HG02943 (cell line): ENCODE data around the gene LILRB2.
"Not testable (repeated sequence)": the region's sequence is repeated elsewhere in the genome, so short reads cannot be mapped to it uniquely, and the experiment has no call there.

Source experiments
- ATAC-seq: cut with Tn5 transposase; IDR thresholded peaks from one replicate; pipeline ENCODE4 v1.9.1; 2021; ENCODE audit warnings: mild to moderate bottlenecking, low read depth, moderate library complexity; ENCODE audit not compliant: unreplicated experiment

Gene LILRB2

DNA sequence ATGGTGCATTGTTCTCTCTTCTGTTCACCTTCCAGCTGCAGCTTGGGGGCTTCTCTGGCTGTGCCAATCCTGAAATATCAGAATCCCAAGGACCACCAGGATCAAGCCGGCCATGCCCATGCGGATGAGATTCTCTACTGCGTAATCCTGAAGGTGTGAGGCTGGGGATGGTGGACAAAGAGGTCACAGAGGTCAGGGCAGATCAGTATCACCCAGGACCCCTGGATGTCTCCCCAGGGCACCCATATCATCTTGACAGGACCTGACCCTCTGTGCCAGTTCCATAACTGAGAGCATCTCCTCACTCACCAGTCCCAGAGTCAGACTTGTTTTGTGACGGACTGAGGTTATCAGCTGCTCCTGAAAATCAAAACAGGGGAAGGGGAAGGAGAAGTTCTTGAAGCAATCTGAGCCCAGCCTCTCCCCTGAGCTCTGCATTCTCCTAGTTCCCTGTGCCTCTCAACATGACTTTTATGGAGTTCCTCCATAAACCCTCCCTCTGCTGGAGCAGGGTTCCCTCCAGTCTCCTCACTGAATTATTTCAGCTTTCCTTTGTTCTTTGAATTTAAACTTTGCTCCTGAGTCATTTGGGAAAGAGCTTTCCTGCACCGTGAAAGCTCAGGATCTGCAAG lies 26.6 kb upstream of the LILRB2 start:
- no peak for ATAC-seq

DNA sequence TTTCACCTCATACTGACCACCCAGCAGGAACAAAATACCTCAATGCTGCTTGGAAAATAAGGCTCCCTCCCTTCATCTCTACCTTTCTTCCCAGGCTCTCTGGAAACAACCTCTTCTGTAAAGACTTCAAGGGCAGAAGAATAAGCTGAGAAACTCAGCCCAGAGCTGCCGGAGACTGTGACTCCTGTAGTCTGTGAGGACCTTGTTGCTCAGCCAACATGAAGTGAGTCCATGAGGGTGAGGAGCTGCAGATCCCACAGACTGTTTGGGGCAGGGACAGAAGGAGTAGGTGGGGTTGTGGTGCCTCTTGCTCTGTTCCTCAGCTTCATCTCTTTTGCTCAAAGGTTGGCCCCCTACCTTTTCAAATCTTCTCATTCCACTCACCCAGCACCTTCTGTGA lies 24.2 kb upstream of the LILRB2 start:
- ATAC-seq: no peak

DNA sequence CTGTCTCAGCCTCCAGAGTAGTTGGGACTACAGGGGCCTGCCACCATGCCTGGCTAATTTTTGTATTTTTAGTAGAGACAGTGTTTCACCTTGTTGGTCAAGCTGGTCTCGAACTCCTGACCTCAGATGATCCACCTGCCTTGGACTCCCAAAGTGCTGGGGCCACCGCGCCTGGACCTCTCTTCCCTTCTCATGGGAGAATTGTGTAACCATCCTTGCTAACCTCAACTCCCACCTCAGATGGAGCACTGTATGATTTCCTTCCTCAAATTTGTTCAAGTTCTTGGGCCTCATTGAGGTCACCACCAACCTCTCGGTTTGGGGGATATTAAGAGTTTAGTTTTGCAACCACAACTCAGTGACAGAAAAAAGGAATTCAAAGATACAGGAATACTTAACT lies 21.3 kb upstream of the LILRB2 start:
- ATAC-seq: no peak

DNA sequence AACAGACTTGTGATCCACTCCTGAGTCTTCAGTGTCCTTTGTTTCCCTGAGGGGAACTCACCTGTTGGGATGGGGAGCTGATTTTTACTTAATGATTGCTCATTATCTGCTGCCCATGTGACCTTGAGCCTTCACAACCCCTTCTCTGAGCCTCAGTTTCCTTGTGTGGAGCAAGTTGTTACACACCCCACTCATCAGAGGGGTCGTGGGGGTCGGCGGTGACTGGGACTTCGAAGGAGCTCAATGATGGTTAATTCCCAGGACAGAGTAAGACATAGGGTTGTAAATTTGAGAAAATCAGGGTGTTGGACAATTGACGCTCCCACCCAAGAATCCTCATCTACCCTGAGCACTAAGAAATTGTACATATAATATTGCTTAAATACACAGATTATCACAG lies 18.6 kb upstream of the LILRB2 start:
- no peak for ATAC-seq

DNA sequence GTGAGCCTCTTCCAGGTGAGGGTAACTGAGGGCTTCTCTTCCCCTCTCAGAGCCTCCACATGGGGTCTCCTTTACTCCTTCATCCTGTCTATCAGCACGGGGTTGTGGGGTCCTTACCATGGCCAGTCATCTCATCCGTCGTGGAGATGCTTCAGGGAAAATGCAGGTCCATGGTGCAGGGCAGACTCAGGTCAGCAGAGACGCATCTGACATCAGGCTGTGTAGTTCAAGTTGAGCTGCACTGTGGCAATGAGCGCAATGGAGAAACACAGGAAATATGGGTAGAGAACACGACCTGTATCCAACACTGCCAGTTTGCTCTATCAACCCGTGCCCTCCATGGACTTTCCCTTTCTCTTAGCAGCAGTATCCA lies 18.2 kb upstream of the LILRB2 start:
- no peak for ATAC-seq

DNA sequence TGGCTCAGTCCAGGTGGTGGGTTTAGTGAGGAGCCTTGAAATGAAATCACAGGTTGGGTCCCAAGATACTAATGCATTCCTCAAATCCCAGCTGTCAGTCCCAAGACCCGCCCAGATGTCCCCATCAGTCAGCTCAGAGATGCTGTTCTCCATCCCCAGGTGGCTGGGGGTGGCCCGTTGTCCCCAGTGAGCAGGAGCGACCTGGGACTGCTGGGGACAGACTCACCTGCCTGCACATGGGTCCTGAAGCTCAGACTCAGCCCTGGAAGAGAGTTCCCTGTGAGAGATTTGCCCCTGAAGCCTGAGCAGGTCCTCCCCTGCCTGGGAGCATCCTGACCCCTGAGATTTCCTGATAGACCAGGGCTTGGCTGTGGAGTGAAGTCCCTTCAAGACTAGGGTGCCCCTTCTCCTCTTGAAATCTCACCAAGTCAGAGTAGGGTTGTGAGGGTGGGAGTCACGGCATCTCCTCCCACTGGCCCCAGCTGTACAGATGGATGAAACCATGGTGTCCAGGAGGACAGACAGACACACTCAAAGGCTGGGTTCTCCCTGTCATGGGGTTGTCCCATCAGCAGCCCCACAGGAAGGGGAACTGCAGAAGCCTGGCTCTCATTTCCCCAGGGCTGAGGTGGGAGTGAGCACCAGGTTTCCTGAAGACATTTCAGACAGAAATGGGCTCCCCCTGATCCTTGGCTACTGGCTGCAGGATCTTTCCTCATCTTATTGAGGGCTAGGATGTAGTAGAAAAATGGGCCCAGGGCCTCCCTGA lies 17.6 kb upstream of the LILRB2 start:
- ATAC-seq: no peak

DNA sequence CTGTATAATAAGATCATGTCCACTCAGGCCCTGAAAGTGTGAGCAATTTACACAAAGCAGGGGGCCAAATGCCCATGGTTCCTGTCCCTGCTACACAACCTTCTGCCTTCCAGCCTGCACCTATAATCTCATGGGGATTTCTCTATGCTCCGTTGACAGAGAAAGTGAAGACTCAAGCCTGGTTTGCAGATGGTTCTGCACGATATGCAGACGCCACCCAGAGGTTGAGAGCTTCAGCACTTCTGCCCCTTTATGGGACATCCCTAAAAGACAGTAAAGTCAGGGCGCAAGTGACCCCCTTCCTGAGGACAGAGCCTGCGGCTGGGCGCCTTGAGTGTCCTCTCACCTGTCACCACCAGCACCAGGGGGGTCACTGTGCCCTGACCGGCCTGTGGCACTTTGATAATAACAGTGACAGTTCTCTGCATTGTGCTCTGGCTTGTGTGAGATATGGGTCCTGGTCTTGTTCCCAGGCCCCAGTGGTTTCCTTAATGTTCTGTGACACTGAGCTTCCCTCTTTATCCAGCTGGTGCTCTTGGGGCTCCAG lies 16.9 kb upstream of the LILRB2 start:
- ATAC-seq: no peak

DNA sequence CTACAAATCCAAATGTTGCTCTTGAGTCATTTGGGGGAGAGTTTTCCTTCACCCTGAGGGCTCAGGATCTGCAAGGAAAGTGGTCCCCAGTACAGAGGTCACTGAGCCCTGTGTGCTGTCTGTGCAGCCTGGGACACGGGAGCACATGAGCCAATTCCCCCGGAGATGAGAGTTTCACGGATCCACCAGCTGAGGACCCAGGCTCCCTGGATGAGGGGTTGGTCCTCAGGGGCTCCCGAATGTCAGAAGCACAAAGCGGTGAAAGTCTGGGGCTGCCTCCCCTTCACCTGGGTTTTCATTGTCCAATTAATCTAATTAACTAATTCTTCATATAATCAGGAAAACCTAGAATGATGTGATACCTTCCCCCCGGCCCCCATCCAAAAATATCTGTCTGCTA lies 13.6 kb upstream of the LILRB2 start:
- ATAC-seq: no peak

DNA sequence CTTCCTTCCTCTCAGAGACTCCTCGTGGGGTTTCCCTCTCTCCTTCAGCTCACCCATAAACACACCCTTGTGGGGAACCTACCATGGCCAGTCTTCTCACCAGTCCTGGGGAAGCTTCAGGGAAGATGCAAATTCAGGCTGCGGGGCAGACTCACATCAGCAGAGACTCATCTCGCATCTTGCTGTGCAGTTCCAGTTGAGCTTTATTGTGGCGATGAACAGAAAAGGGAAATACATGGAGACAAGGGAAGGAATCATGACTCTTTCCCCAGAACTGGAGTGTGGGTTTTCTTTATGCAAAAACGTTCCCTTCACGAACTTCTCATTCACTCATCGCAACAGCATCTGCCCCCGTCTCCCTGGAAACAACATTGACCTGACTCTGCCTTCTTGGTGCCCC lies 8.2 kb upstream of the LILRB2 start:
- ATAC-seq: not testable (repeated sequence)

DNA sequence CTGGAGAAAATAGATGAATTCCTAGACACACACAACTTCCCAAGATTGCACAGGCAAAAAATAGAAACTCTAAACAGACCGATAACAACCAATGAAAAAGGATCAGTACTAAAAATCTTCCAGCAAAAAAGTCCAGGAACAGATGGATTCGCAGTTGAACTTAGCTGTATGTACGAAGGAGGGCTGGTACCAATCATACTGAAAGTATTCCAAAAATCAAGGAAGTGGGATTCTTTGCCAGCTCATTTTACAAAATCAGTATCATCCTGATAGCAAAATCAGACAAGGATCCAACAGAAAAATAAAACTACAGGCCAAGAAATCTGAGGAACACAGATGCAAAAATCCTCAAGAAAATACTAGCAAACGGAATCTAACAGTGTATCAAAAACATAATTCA lies 6.5 kb upstream of the LILRB2 start:
- ATAC-seq: no peak

DNA sequence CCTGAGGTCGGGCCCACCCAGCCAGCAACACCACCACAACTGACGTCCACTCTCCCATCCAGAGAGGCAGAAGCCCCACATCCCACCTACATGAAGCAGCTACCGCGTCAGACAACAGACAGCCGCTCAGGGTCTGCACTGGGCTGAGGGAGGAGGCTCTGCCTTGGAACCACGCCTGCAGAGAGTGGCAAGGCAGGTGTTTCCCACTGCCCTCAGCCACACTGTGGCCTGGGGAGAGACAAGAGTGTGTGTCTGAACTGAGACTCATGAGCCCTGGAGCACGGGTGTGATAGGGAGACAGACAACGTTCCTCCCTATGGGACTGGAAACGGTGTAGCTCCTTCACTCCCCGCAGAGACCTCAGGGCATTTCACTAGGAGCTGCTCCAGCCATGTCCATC lies 5.4 kb upstream of the LILRB2 start:
- ATAC-seq: not testable (repeated sequence)

DNA sequence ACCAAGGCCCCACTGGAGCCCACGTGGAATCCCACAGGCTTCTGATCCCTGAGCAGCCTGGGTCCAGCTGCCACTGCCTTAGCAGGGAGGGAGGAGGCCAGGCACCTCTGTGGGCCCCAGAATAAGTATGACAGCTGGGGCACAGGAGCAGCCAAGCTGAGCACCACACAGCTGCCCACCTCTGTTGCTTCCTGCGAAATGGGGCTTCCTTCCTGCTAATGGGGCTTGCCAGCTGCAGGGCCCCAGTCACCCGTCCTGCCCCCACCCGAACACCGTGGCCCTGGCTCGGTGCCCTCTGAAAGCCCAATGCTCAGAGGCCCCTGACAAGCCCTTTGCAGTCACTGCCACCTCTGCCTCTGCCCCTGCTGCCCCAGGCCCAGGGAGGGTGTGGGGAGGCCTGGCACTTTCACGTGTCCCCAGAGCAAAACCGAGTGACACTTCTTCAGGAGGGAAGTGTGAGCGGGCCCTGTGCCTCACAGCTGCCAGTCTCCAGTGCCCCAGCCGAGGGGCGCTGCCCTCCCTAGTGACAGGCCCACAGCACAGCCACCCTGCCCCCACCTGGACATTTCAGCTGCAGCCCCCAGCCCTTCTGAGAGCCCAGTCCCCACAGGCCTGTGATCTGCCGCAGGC lies 4.6 kb upstream of the LILRB2 start:
- ATAC-seq: not testable (repeated sequence)

DNA sequence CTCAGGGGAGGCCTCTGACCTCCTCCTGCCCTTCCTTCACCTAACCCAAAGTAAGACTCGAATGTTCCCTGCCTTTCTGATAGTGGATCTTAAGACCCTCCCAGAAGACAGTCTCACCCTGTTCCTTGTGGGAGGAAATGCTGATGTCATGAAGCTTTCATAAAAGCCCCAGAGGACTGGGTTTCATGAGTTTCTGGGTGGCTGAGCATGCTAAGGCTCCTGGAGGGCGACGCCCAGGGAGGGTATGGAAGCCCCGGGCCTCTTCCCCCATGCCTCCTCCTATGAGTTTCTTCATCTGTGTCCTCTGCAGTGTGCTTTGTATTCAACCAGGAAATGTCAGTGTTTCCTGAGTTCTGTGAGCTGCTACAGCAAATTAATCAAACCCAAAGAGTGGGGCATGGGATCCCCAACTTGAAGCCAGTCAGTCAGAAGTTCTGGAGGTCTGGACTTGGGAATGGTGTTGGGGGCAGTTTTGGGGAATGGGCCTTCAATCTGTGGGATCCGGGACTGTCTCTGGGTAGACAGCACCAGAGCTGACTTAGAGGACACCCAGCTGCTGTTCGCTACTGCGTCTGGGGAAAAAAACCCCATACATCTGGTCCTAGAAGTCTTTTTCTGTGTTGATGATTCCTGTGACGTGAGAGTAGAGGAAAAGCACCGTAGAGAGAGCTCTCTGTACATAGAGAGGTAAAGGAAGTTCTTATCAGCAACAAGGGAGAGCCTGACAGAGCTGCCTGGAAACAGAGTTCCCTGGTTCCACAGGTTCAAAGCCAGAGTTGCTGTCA lies 2.0 kb upstream of the LILRB2 start:
- ATAC-seq: no peak

DNA sequence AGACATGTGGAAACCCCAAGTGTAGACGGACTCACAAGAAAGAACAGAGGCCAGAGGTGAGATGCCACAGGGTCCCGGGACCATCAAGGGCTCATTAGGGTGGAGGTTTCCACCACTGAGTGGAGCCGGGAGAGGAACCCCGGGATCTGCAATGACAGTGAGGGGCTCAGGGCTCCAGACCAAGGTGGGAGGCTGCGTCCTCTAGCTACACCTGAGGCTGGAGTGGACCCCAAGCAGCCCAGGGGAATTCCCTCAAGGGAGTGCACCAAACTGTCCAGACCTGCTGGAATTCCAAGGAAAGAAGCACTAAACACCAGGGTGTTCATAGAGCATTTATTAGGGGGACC lies 792 bp upstream of the LILRB2 start:
- ATAC-seq: not testable (repeated sequence)

DNA sequence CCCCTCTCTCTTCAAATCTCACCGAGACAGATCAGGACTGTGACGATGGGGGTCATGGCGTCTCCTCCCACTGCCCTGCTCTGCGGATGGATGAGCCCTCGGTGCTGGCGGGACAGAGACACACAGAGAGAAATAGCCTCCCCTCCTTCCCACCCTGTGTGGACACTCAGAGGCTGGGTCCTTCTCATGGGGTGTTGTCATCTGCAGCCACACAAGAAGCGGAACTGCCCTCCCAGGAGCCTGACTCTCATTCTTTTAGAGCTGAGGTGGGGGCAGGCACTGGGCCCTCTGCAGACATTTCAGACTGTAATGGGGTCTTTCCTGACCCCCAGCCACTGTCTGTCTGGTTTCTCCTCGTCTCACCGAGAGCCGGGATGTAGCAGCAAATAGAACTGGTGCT lies 469 bp downstream of the LILRB2 start:
- ATAC-seq: not testable (repeated sequence)

DNA sequence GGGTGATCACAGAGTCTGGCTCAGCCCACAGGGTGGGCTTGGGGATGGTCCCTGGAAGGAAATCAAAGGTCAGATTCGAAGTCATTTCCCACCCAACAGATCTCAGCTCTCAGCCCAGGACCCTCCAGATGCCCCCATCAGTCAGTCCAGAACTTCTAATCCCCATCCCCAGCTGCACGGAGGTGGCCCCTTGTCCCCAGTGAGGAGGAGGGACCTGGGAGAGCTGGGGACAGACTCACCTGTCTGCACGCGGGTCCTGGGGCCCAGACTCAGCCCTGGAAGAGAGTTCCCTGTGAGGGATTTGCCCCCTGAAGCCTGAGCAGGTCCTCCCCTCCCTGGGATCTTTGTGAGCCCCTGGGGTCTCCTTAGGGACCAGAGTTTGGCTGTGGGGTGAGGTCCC lies 885 bp downstream of the LILRB2 start:
- ATAC-seq: not testable (repeated sequence)

DNA sequence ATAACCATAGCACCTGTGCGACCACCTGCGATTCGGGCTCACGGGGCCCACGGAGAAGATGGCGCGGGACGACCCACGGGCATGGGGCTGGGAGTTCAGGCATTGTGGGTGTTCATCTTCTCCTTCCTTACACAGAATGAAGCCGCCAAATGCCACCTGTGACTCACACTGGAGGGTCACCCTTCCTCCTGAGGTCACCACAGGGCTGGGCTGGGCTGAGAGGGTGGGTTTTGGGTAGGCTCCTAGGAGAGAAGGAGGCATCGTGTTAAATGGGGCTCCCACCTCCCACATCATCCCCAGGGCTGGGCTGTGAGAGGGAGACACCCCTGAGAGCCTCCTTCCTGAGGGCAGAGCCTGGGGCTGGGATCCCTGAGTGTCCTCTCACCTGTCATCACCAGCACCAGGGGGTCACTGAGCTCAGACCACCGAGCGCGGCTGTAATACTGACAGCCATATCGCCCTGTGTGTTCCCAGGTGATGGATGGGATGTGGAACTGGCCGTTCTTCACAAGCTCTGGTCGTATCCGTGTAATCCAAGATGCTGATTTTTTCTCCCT lies 1.4 kb downstream of the LILRB2 start:
- no peak for ATAC-seq

DNA sequence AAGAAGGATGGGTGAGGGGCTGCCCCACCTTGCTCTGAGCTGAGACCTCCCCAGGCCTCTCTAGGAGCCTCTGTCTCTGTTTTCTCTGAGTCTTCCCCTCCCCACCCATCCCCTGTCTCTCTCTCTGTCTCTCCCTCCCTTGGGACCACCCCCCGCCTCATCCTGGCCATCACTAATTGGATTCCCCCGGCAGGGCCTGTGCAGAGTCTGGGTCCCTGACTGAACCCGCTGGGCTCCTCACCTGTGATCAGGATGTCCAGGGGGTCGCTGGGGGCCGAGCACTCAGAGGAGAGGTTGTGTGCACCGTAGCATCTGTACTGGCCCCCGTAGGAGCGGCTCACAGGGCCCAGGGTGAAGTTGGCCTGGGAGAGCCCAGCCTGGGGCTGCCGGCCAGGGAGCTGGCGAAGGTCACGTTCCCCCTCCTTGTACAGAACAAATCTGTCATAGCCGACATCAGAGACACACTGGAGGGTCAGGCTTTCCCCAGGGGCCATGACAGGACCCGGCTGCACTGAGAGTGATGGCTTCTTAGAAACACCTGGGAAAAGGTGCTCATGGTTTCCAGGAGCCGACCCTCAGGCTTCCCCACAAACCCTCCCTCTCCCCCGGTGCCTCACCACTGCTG lies 2.2 kb downstream of the LILRB2 start:
- ATAC-seq: not testable (repeated sequence)

DNA sequence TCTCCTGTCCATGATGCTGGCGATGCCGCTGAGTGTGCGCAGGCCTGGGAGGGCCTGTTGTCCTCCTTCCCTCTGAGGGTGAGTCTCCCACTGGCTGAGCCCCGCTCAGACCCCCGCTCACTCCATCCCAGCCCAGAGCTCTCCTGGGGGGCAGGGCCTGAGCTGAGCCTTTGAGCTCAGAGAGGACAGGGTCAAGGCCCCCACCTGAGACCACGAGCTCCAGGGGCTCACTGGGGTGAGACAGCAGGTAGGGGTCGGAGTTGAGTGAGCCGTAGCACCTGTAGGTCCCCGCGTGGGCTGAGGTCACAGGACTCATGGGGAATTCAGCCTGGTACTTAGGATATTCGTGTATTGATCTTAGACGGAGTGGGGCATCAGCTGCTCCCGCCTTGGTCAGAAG lies 2.9 kb downstream of the LILRB2 start:
- ATAC-seq: not testable (repeated sequence)

DNA sequence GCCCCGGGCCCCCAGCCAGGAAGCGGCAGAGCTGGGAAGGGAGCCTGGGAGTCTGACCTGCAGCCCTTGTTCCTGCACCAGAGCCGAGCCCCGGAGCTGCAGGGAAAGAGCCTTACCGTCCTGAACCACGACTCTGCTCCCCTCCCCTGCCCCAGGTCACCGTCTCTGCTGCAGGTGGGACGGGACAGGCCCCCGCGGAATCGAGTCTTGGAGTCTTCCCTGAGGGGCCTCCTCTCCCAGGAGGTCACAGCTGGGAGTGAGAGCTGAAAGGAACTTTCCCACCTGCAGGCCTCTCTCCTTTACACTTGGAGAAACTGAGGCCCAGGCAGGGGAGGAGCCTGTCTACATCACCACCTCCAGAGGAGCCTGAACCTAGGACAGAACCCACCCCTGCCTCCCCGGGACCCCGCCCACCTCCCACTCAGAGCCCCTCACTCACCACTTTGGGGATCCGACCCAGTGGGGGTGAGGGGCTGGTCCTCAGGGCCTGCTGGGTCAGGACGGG lies 3.7 kb downstream of the LILRB2 start:
- ATAC-seq: not testable (repeated sequence)
